A673 (cell line): Measurements from ENCODE around the gene RNGTT. TPM values are rescaled to one million over a fixed set of nuclear protein-coding genes. Genes with fewer than 3 reads are reported as not detected.

Experiments used
- BruUV-seq: library from RNA; stranded (reverse); fragments of 400-500 nt; replicated peaks from 2 replicates; lab custom pipeline; 2021; lab: Mats Ljungman, UMichigan
- CTCF ChIA-PET: fragments of 300-600 bp; sonication (Branson Sonifier 250); formaldehyde crosslinking; loops from one replicate; lab custom pipeline; 2022; ENCODE audit warnings: antibody characterized with exemption; lab: Charles Lee
- POLR2A ChIA-PET: fragments of 300-600 bp; sonication (Branson Sonifier 250); formaldehyde crosslinking; loops from one replicate; lab custom pipeline; 2022; ENCODE audit warnings: antibody characterized with exemption; ENCODE audit not compliant: low non-redundant PET; lab: Charles Lee
- DNase-seq: peaks from one replicate; pipeline ENCODE4 v3.0.0-alpha.2; 2015; ENCODE audit warnings: low spot score
- H3K27ac ChIP-seq: fragments of 200-600 bp; sonication (generic); 2 replicates; pipeline ENCODE4 v1.5.1; 2016; ENCODE audit warnings: mixed run types, low read depth, mild to moderate bottlenecking, mixed read lengths, antibody characterized with exemption, low read length; ENCODE audit not compliant: poor library complexity, severe bottlenecking
- H3K27me3 ChIP-seq: fragments of 200-600 bp; sonication (generic); replicated peaks from 2 replicates; pipeline ENCODE4 v1.6.1; 2017; ENCODE audit warnings: mixed run types, low read depth, mild to moderate bottlenecking, mixed read lengths, antibody characterized with exemption, low read length; ENCODE audit not compliant: insufficient read depth, poor library complexity
- H3K36me3 ChIP-seq: fragments of 200-600 bp; sonication (generic); 2 replicates; pipeline ENCODE4 v1.6.1; 2016; ENCODE audit warnings: mixed run types, mild to moderate bottlenecking, mixed read lengths, antibody characterized with exemption, low read length; ENCODE audit not compliant: insufficient read depth, poor library complexity, severe bottlenecking
- H3K4me1 ChIP-seq: fragments of 200-600 bp; sonication (generic); 2 replicates; pipeline ENCODE4 v1.6.1; 2017; ENCODE audit warnings: mixed run types, mild to moderate bottlenecking, mixed read lengths, antibody characterized with exemption, low read length; ENCODE audit not compliant: insufficient read depth, poor library complexity, severe bottlenecking
- H3K4me3 ChIP-seq: fragments of 200-600 bp; sonication (generic); 2 replicates; pipeline ENCODE4 v1.5.1; 2016; ENCODE audit warnings: low read depth, mixed run types, mild to moderate bottlenecking, mixed read lengths, low read length; ENCODE audit not compliant: poor library complexity, severe bottlenecking
- H3K9me3 ChIP-seq: fragments of 200-600 bp; sonication (generic); 2 replicates; pipeline ENCODE4 v1.6.1; 2016; ENCODE audit warnings: mixed run types, low read depth, mild to moderate bottlenecking, mixed read lengths, antibody characterized with exemption, low read length; ENCODE audit not compliant: poor library complexity, severe bottlenecking
- CTCF ChIP-seq: fragments of 300-800, 200-600 bp; sonication (generic); conservative IDR thresholded peaks from 2 replicates; pipeline ENCODE4 v1.5.1; 2017; ENCODE audit warnings: low read depth, mild to moderate bottlenecking, antibody characterized with exemption, low read length, moderate library complexity, mixed read lengths
- EZH2 ChIP-seq: fragments of 200-600 bp; sonication (generic); IDR thresholded peaks from 2 replicates; pipeline ENCODE4 v1.6.1; 2017; ENCODE audit warnings: borderline replicate concordance, low read depth, mild to moderate bottlenecking, mixed read lengths, antibody characterized with exemption, low read length; ENCODE audit not compliant: poor library complexity, severe bottlenecking
- intact Hi-C: fragments of 100-400 bp; cut with micrococcal nuclease; formaldehyde crosslinking; loops from one replicate; pipeline ENCODE4 v1.10.0; 2022; ENCODE audit not compliant: unreplicated experiment
- total RNA-seq: library from RNA; stranded (reverse); gene quantifications from 2 replicates; pipeline ENCODE4 v1.2.3, GENCODE V29; 2021

The RNGTT gene
- total RNA-seq, 1 experiment from 2014 or later: 31.8 TPM

GRCh38 chr6:88865275-88865674 lies 98.1 kb downstream of the RNGTT start:
- CTCF ChIA-PET: no interaction called here

GRCh38 chr6:88864359-88865054 lies 98.9 kb downstream of the RNGTT start:
- Histone ChIP-seq H3K9me3 (no peaks in the 10 kb centered on the region), H3K36me3 (no peaks in the 10 kb centered on the region), H3K4me1 (no peaks in the 10 kb centered on the region), H3K4me3 (no peak overlapping the region), H3K27ac (no peak overlapping the region), H3K27me3 (no peaks in the 10 kb centered on the region)
- POLR2A ChIA-PET: no interaction called here
- TF ChIP-seq CTCF (no peak), EZH2 (no peak)
- BruUV-seq: no TSS peak
- intact Hi-C loops: loop anchor here (10.0 kb wide), 2 partner anchors 370 to 1470 kb away; no protein-coding TSS in a partner anchor
- DNase-seq: no peak
- CTCF ChIA-PET: no interaction called here

More at GRCh38 chr6:88865275-88865674, 98.1 kb downstream of the RNGTT start:
- Histone ChIP-seq H3K9me3 (no peaks in the 10 kb centered on the region), H3K27ac (no peak overlapping the region), H3K4me1 (no peaks in the 10 kb centered on the region), H3K4me3 (no peak overlapping the region), H3K36me3 (no peaks in the 10 kb centered on the region), H3K27me3 (no peaks in the 10 kb centered on the region)
- POLR2A ChIA-PET: no interaction called here
- TF ChIP-seq CTCF (no peak), EZH2 (no peak)
- no peak for DNase-seq
- no TSS peak for BruUV-seq
- intact Hi-C loops: loop anchor here (10.0 kb wide), 2 partner anchors 370 to 1470 kb away; no protein-coding TSS in a partner anchor

- CTCF ChIA-PET: no interaction called here
- intact Hi-C loops: loop anchor here (10.0 kb wide), 2 partner anchors 366 to 1466 kb away; no protein-coding TSS in a partner anchor
- Histone ChIP-seq H3K4me1 (no peaks in the 10 kb centered on the region), H3K27ac (no peak overlapping the region), H3K9me3 (no peaks in the 10 kb centered on the region), H3K4me3 (no peak overlapping the region), H3K27me3 (no peaks in the 10 kb centered on the region), H3K36me3 (no peaks in the 10 kb centered on the region)
- TF ChIP-seq EZH2: no peak
- no peak for TF ChIP-seq CTCF
- DNase-seq: no peak
- POLR2A ChIA-PET: no interaction called here
- no TSS peak for BruUV-seq
These were observed 103.1 kb downstream of the RNGTT start for GRCh38 chr6:88860310-88860709.
